DND-41 (cell line): ENCODE measurements around the gene PPP1R37.
A peak's percentile ranks its signal among the peaks of the same experiment; 100 is the strongest.

Experiments used
- ATAC-seq: fragments of 200-7000 bp; cut with Tn5 transposase; 3 replicates; pipeline ENCODE4 v1.9.1; 2021; ENCODE audit warnings: low read depth; ENCODE audit not compliant: insufficient read depth
- DNase-seq: peaks from one replicate; pipeline ENCODE4 v3.0.0-alpha.2; 2020
- H2AFZ ChIP-seq: 2 replicates; pipeline ENCODE4 v1.6.0; 2012; ENCODE audit warnings: low read depth, low read length
- H3K27ac ChIP-seq: 2 replicates; pipeline ENCODE4 v1.5.1; 2012; ENCODE audit warnings: low read length, inconsistent platforms
- H3K27me3 ChIP-seq: fragments of 200-600 bp; sonication (generic); 2 replicates; pipeline ENCODE4 v1.6.0; 2012; ENCODE audit warnings: low read length, mild to moderate bottlenecking, inconsistent platforms; ENCODE audit not compliant: insufficient read depth, poor library complexity
- H3K36me3 ChIP-seq: 2 replicates; pipeline ENCODE4 v1.5.1; 2012; ENCODE audit warnings: low read length, inconsistent platforms; ENCODE audit not compliant: insufficient read depth
- H3K4me1 ChIP-seq: 2 replicates; pipeline ENCODE4 v1.5.1; 2012; ENCODE audit warnings: mild to moderate bottlenecking, low read length; ENCODE audit not compliant: insufficient read depth
- H3K4me2 ChIP-seq: 2 replicates; pipeline ENCODE4 v1.6.0; 2012; ENCODE audit warnings: mild to moderate bottlenecking, moderate library complexity, low read length, inconsistent platforms; ENCODE audit not compliant: insufficient read depth
- H3K4me3 ChIP-seq, 2 experiments: fragments of 200-600 bp in 1 of 2; shearing (Covaris generic) in 1 of 2; 2 replicates each; pipeline ENCODE4 v1.5.1; 2012 to 2016; ENCODE audit warnings: inconsistent platforms in 2 of 2, low read length in 2 of 2, mild to moderate bottlenecking in 2 of 2, low read depth in 1 of 2, moderate library complexity in 1 of 2
- H3K79me2 ChIP-seq: 2 replicates; pipeline ENCODE4 v1.6.0; 2012; ENCODE audit warnings: low read length, inconsistent platforms; ENCODE audit not compliant: insufficient read depth
- H3K9ac ChIP-seq: 2 replicates; pipeline ENCODE4 v1.6.0; 2012; ENCODE audit warnings: low read depth, mild to moderate bottlenecking, inconsistent platforms, low read length, moderate library complexity
- H3K9me3 ChIP-seq: 2 replicates; pipeline ENCODE4 v1.5.1; 2012; ENCODE audit warnings: low read length, moderate library complexity, mild to moderate bottlenecking, inconsistent platforms; ENCODE audit not compliant: insufficient read depth, severe bottlenecking
- H4K20me1 ChIP-seq: 2 replicates; pipeline ENCODE4 v1.6.0; 2012; ENCODE audit warnings: low read length; ENCODE audit not compliant: insufficient read depth
- CTCF ChIP-seq: IDR thresholded peaks from 2 replicates; pipeline ENCODE4 v1.5.1; 2012; ENCODE audit warnings: borderline replicate concordance, low read length, moderate library complexity, mild to moderate bottlenecking; ENCODE audit not compliant: poor library complexity, severe bottlenecking; ENCODE audit errors: extremely low read depth
- EZH2 ChIP-seq: IDR thresholded peaks from 3 replicates; pipeline ENCODE4 v1.6.1; 2012; ENCODE audit warnings: borderline replicate concordance, low read depth, mild to moderate bottlenecking, moderate library complexity, low read length, inconsistent platforms; ENCODE audit not compliant: severe bottlenecking

PPP1R37 gene

GRCh38 chr19:45110851-45111266 is 17.9 kb downstream of the PPP1R37 start:
- no peaks in the 10 kb centered on the region for H3K9me3 ChIP-seq
- no peak overlapping the region for H3K4me2 ChIP-seq
- H3K36me3 ChIP-seq, result peaks cover 8% of the 10 kb centered on the region; the same call in 1 of the 2 replicates
- peaks cover 10% of the 10 kb centered on the region for H3K4me1 ChIP-seq
- peaks cover 94% of the 10 kb centered on the region for H3K79me2 ChIP-seq
- peaks cover 82% of the 10 kb centered on the region for H4K20me1 ChIP-seq
- H3K4me3 ChIP-seq, result no peak overlapping the region
- H2AFZ ChIP-seq, result no peak overlapping the region
- ATAC-seq (no peak), DNase-seq (no peak)
- H3K27me3 ChIP-seq, result no peaks in the 10 kb centered on the region
- TF ChIP-seq CTCF, result no peak
- TF ChIP-seq EZH2, result no peak
- no peak overlapping the region for H3K27ac ChIP-seq
- H3K9ac ChIP-seq, result no peak overlapping the region

GRCh38 chr19:45112111-45112827 is 19.3 kb downstream of the PPP1R37 start:
- no peak overlapping the region for H3K4me3 ChIP-seq
- H4K20me1 ChIP-seq, result peaks cover 86% of the 10 kb centered on the region
- H3K27me3 ChIP-seq, result no peaks in the 10 kb centered on the region
- H3K79me2 ChIP-seq, result peaks cover 91% of the 10 kb centered on the region
- ATAC-seq, result no peak
- H3K9me3 ChIP-seq, result no peaks in the 10 kb centered on the region
- no peak overlapping the region for H3K9ac ChIP-seq
- no peak overlapping the region for H3K4me2 ChIP-seq
- H3K36me3 ChIP-seq, result peaks cover 8% of the 10 kb centered on the region; the same call in 1 of the 2 replicates
- TF ChIP-seq EZH2 (no peak), CTCF (peak; percentile 10)
- H2AFZ ChIP-seq, result no peak overlapping the region
- no peak overlapping the region for H3K27ac ChIP-seq
- peaks cover 24% of the 10 kb centered on the region for H3K4me1 ChIP-seq
- no peak for DNase-seq

GRCh38 chr19:45113628-45114027 is 20.6 kb downstream of the PPP1R37 start:
- no peak overlapping the region for H3K4me2 ChIP-seq
- H3K9me3 ChIP-seq, result no peaks in the 10 kb centered on the region
- H3K36me3 ChIP-seq, result peaks cover 8% of the 10 kb centered on the region; the same call in 1 of the 2 replicates
- no peak overlapping the region for H2AFZ ChIP-seq
- peaks cover 32% of the 10 kb centered on the region for H3K4me1 ChIP-seq
- DNase-seq, result no peak
- TF ChIP-seq CTCF, result no peak
- TF ChIP-seq EZH2, result no peak
- no peaks in the 10 kb centered on the region for H3K27me3 ChIP-seq
- no peak overlapping the region for H3K4me3 ChIP-seq
- H4K20me1 ChIP-seq, result peaks cover 90% of the 10 kb centered on the region
- peaks cover 91% of the 10 kb centered on the region for H3K79me2 ChIP-seq
- no peak for ATAC-seq
- H3K27ac ChIP-seq, result no peak overlapping the region
- no peak overlapping the region for H3K9ac ChIP-seq
